ENCODE results near the gene TBC1D10A.

Gene TBC1D10A

DNA sequence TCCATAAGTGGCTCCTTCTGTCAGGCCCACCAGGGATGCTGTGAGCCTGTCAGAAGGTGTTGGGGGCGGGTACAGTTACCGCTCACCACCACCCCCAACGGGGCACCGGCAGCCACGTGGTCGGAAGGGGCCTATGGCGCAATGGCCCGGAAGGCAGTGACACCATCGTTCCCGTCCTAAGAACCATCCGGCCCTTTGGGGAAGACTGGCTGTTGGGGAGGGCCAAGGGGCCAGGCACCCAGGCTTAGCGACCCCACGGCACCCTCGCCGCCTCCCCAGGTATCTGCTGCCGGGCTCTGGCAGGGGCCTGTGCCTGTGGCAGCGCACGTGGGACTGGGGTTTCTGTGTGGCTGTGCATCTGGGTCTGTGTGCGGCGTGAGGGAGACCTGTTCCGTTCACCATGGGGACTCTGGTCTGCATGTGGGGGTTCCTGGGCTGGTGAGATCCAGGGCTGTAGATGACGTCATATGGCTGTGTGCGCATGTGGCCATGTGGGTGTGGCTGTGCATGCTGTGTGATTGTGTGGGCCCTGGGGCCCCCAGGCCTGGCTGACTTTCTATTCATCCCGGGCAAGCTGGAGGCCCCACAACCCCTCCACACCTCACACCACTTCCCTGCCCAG, 60.8 kb downstream of the TBC1D10A start:
- peak; percentile 76 for DNase-seq (ENCODE audit: low read depth)

DNA sequence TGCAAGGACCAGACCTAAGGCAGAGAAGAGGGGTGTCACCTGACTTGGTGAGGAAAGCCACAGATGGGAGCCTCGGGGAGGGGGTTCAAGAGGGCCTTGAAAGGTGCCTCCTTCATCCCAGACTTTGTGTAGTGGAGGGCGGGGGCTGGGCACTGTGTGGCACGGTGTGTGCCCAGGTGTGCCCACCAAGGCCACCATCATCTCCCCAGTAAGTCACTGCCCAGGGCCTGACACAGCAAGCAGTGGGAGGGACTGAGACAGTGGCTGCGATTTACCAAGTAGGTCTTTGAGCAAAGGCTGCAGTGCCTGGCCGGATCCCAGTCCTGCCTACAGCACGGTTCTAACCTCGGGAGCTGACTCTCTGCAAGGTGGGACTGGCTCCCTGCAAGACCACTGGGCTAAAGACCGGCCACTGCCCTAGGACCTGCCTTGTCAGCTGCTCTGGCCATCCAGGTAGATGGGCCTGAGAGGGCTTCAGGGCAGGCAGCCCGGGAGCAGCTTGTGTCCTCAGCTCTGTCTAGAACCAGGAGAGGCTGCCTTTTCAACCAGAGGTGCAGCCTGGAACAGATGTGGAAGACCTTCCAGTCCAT, 61.5 kb downstream of the TBC1D10A start:
- no peak for DNase-seq (ENCODE audit: low read depth)

DNA sequence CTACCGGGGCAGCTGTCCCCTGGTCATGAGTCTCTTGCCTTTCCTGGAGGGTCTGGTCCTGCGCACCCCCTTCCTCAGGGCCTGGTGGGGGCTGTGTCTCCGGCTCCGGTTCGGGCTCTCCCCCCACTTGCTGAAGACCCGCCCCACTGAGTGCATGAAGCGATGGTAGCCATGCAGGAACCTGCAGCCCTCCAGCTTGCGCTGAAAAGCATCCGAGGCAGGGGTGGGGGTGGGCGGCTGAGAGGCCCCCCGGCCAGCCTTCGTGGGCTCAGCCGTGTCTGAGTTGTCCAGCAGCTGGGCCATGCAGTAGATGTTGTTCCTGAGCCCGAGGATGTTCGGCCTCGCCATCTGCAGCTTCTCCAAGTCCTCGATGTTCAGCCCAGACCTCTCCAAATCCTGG, 62.9 kb downstream of the TBC1D10A start:
- DNase-seq (ENCODE audit: low read depth) = no peak

DNA sequence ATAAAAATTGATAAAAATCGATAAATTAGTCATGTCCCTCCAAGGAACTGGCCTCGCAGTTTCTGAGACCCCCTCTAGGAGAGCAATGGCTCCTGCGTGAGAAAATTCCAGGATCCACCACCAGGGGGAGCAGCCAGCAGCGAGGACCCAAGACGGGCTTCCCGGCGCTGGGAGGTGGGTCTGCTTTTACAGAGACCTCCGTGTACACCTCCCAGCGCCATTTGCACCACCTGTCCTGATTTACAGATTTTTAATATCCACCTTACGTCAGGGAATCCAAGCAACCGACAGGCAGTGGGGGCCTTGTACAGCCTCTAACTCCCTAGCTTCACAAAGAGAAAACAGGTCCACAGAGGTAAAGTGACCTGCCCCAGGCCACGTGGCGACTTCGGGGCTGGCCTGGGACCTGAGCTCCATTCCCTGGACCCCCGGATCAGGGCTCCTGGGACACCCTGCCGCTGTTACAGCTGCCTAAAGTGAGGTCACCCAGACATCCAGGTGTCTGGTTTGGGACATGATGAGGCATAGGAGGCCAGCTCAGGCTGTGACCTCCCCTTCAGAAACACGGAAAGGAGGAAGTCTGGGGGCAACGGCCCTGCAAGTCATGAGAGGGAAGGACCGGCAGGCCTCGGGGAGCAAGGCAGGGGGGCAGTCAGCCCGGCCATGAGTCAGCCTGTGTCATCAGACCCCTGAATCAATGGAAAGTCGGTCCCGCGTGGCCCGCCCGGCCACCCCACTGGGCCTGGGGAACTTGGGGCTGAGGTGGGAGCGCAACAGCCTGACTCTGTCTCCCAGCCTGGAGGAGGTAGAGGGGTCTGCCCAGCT, 63.6 kb downstream of the TBC1D10A start:
- peak; percentile 61 for DNase-seq (ENCODE audit: low read depth)

DNA sequence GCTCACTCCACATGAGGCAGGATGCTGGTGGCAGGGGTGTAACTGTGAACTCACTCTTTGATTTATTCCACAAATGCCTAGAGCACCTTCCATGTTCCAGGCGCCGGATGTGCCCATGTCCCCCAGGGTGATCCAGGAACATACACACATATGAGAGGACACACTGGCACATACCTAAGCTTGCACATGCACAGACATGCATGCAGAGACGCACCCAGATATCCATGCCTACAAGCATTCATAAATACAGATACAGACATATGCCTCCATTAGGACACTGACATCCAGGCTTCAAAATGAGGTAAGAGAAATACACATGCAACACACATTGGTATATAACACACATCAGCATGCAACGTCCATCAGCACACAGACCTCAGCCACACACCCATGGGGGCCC, 64.6 kb downstream of the TBC1D10A start:
- DNase-seq (ENCODE audit: low read depth) = no peak

DNA sequence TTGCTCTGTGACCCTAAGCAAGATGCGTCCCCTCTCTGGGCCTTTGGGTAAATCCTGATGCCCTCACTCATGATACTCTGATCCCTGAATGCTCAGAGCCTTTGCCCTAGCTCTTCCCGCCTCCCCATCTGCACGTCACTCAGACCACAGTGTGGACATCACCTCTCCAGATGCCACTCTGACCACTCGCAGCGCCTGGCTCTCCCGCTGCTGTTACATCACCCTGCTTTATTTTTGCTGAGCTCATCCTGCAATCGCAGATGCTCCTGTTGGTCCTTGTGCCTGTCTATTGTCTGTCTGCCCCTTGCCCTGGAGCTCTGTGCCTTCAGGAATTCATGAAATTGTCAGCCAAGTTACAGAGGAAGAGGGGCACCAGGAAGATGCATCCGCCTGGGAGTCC, 65.6 kb downstream of the TBC1D10A start:
- DNase-seq (ENCODE audit: low read depth) = no peak

DNA sequence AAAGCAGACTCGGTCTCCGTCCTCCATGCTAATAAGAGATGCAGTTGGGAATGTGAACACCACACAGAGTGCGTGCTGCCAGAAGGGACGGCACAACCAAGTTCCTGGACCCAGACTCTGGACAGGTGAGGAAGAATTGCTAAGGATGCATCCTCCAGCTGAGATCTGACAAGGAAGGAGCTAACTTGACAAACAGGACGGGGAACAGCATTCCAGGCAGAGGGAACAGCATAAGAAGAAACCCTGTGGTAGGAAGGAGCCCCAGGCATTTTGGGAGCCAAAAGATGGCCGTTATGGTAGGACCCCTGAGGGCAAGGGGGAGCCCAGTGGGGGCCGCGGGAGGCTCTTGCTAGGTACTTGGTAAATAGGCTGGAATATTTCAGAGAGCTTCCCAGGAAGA, 66.1 kb downstream of the TBC1D10A start:
- DNase-seq (ENCODE audit: low read depth) = no peak

GRCh38 chr22:30260276-30260675, 66.5 kb downstream of the TBC1D10A start:
- no peak for DNase-seq (ENCODE audit: low read depth)

GRCh38 chr22:30254314-30254713, 72.4 kb downstream of the TBC1D10A start:
- no peak for DNase-seq (ENCODE audit: low read depth)

DNA sequence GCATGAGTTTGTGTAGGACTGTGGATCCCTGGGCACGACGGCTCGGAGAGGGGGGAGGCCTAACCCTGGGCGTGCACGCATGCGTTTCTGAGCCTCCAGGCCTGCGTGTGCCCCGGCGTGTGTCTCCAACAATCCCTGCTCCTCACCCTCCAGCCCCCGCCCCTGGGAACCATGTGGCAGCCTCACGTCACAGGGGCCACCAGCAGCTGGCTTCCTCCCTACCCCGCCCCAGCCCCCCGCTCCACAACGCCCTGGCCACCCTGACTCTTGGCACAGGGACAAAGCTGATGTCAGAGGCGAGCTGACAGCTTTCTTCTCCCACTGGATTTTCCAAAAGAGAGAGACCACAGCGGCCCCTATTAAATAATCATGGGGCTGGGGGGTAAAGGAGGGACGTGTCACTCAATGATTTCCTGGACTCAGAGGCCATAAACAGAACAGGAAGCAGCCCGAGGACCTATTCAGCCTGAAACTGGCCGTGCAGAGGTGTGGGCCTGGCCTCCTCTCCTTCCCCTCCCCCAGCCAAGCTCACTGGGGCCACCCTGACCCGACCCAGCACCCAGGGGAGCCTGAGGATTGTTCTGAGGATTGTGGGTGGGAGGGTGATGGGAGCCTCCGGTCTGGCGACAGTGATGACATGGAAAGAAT, 73.4 kb downstream of the TBC1D10A start:
- DNase-seq (ENCODE audit: low read depth) = no peak

DNA sequence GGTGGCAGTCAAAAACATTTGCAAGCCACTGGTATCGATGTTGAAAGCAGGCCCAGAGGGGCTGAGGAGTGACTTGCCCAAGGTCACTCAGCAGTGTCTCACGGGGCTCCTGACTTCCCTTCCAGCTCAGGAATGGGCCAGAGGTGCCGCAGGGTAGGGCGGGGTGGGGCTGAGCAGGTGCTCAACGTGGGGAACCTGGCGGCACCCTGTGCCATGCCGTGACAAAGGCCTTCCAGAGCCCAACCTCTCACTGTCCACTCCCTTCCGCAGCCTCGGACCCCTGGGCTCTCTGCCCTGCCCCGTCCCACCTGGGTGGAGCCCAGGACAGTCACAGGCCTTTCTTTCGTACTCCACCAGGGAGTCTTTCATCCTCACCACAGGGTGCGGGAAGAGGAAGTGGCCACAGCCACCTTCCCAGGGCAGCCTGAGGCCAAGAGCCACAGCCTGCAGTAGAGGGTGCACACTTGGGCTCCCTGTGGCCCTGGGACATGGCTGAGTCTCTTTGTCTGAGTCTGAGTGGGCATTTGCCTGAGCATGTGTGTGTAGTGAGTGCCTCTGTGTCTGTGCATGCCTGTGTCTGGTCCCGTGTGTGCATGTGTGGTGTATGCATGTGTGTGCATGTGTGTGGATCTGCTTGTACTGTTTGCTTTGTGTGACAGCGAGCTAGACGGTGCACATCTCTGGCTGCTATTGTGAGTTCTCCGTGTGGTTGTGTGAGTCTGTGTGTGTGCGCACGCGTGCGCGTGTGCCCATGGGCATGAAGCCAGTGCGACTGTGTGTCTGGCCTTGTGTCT, 74.1 kb downstream of the TBC1D10A start:
- no peak for DNase-seq (ENCODE audit: low read depth)

- no peak for DNase-seq (ENCODE audit: low read depth)
These were observed 75.0 kb downstream of the TBC1D10A start for GRCh38 chr22:30251711-30252110.

DNA sequence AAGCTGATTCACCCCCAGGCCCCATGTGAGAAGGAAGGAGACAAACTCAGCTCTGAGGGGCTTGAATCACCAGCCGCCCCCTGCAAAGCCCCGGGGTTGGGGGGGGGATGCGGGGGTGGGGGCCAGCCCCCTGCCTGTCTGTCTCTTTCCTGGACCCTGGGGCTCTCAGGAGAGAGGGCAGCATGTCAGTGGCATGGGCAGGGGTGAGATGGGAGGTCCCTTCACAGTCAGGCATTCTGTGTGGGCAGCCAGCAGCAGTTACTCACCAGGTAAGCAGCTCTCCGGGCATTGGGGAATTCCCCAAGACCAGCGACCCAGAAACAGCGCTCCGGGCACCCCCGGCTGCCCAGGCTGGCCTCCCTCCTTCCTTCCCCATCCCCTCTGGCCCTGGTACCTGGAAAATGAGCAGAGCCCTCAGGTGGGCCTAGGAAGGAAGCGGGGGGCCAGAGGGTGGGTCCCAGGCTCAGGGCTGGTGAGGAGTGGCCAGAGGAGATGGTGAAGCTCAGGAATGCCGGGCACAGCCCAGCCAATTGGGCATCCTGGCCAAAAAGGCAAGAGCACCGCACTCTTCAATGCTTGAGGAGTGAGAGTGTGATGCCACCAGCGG, 76.0 kb downstream of the TBC1D10A start:
- peak; percentile 19 for DNase-seq (ENCODE audit: low read depth)

- no peak for DNase-seq (ENCODE audit: low read depth)
These were observed 76.6 kb downstream of the TBC1D10A start for GRCh38 chr22:30250039-30250565.

DNA sequence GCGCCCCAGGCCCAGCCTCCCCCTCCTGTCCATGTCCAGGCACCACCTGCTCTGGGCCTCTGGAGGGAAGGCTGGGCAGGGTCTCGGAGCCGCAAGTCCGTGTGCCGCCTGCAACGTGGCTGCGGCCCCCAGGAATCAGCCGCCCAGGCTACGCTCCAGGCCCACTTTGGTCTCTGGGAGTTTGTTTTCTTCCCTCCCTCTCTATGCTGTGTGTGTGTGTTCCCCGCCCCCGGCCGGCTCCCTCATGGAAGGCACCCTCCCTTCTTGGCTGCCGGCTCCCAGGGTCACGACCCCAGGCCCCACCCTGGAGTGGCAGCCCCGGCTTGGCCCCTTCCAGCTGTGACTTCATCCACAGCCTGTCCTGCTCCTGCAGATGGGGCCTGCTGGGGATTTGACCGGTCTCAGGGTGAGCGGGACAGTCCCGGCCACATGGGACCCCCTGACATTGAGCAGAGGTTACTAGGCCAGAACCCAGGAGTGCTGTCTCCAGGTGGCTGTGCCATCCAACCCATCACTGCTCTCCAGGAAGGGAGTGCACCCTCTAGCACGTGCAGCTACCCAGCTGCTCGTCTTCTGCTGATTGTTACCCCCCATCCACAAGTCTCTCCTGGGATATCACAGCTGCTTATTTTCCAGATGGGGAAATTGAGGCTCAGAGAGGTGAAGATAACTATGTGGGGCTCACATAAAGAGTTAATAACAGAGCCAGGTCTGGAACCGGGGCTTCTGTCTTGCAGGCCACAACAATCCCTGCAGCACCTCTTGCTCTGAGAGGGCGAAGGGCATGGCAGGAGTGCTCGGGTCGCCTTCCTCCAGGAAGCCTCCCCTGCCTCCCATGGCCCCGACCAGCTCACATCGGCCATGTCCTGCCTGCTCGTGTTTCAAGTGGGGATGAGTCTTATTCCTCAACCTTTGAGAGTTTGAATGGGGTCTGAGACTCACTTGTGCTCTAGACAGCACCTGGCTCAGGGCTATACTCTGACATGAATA, 77.4 kb downstream of the TBC1D10A start:
- DNase-seq (ENCODE audit: low read depth) = no peak

DNA sequence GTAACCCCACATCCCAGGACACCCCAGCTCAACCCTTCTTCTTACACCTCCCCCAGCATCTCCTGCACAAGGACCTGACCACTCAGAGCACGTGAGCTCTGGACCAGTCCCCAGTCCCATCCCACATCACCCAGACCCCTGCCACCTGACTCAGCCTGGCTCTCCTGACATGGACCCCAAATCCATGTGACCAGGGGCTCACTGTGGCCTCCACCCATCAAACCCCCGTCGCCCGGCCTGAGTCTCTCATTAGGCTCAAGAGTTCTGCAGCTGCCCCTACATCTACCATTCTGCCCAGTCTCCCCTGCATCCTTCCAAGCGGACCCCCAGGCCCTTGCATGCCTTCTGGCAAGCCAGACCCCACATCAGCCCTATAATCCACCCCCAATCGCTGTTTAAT, 78.3 kb downstream of the TBC1D10A start:
- no peak for DNase-seq (ENCODE audit: low read depth)

- no peak for DNase-seq (ENCODE audit: low read depth)
These were observed 78.8 kb downstream of the TBC1D10A start for GRCh38 chr22:30247974-30248373.

- DNase-seq (ENCODE audit: low read depth) = no peak
These were observed 79.2 kb downstream of the TBC1D10A start for GRCh38 chr22:30247561-30247960.

GRCh38 chr22:30246814-30247376, 79.8 kb downstream of the TBC1D10A start:
- DNase-seq (ENCODE audit: low read depth) = no peak

Data from stimulated activated CD8-positive, alpha-beta memory T cell treated with anti-CD3 and anti-CD28 coated beads, Interleukin-12 subunit alpha, Interleukin-12 subunit beta, amount 100 ng/mL, for 4 hours (primary cell).